CD14-positive monocyte (primary cell): ENCODE data around the gene MRPS24. TPM values are rescaled to one million over a fixed set of nuclear protein-coding genes. Genes with fewer than 3 reads are reported as not detected.

Experiments used
- DNase-seq, 3 donors: peaks; one replicate each; pipeline ENCODE4 v3.0.0-alpha.2; 2011 to 2022
- H2AFZ ChIP-seq: 2 replicates; pipeline ENCODE4 v1.6.0; 2012; ENCODE audit warnings: mild to moderate bottlenecking, low read depth, low read length, inconsistent platforms; ENCODE audit not compliant: insufficient read depth, poor library complexity, severe bottlenecking
- H3K27ac ChIP-seq, 2 donors: 1 replicate in 1 of 2; 2 replicates in 1 of 2; pipeline ENCODE4 v1.5.1; 2012 to 2013; ENCODE audit warnings: low read length in 2 of 2, control low read depth in 1 of 2, inconsistent platforms in 1 of 2, low read depth in 1 of 2, mild to moderate bottlenecking in 1 of 2
- H3K27me3 ChIP-seq, 2 donors: one replicate each; pipeline versions ENCODE4 v1.6.0 to v1.6.1; 2011 to 2013; ENCODE audit warnings: low read length in 2 of 2; ENCODE audit not compliant: control insufficient read depth in 2 of 2, insufficient read depth in 2 of 2
- H3K36me3 ChIP-seq, 2 donors: replicated peaks in 1 of 2; 1 replicate in 1 of 2; 2 replicates in 1 of 2; pipeline versions ENCODE4 v1.5.1 to v1.6.1; 2012 to 2013; ENCODE audit warnings: low read length in 2 of 2, control low read depth in 1 of 2, inconsistent platforms in 1 of 2, mild to moderate bottlenecking in 1 of 2; ENCODE audit not compliant: insufficient read depth in 2 of 2, control insufficient read depth in 1 of 2
- H3K4me1 ChIP-seq, 2 donors: 1 replicate in 1 of 2; 2 replicates in 1 of 2; pipeline versions ENCODE4 v1.5.1 to v1.6.1; 2012 to 2013; ENCODE audit warnings: low read length in 2 of 2, control low read depth in 1 of 2, inconsistent platforms in 1 of 2, mild to moderate bottlenecking in 1 of 2, moderate library complexity in 1 of 2; ENCODE audit not compliant: insufficient read depth in 2 of 2, control insufficient read depth in 1 of 2
- H3K4me2 ChIP-seq: replicated peaks from 2 replicates; pipeline ENCODE3; 2012; ENCODE audit warnings: low read length, moderate library complexity, mild to moderate bottlenecking; ENCODE audit not compliant: poor library complexity, severe bottlenecking; ENCODE audit errors: extremely low read depth
- H3K4me3 ChIP-seq, 3 experiments: fragments of 200-600 bp in 1 of 3; sonication (generic) in 1 of 3; replicated peaks in 1 of 3; 1 replicate in 2 of 3; 2 replicates in 1 of 3; pipeline ENCODE4 v1.5.1; 2011 to 2013; ENCODE audit warnings: low read length in 3 of 3, mild to moderate bottlenecking in 3 of 3, control low read depth in 2 of 3, low read depth in 2 of 3, inconsistent platforms in 1 of 3, moderate library complexity in 1 of 3
- H3K79me2 ChIP-seq: 2 replicates; pipeline ENCODE4 v1.6.0; 2012; ENCODE audit warnings: mild to moderate bottlenecking, control low read depth, inconsistent platforms, low read length, moderate library complexity; ENCODE audit not compliant: insufficient read depth
- H3K9ac ChIP-seq: 2 replicates; pipeline ENCODE4 v1.6.0; 2017; ENCODE audit warnings: low read length, mild to moderate bottlenecking; ENCODE audit not compliant: insufficient read depth, poor library complexity, severe bottlenecking
- H3K9me3 ChIP-seq, 2 donors: replicated peaks in 1 of 2; 1 replicate in 1 of 2; 2 replicates in 1 of 2; pipeline versions ENCODE4 v1.5.1 to v1.6.1; 2012 to 2013; ENCODE audit warnings: low read length in 2 of 2, control low read depth in 1 of 2; ENCODE audit not compliant: control insufficient read depth in 1 of 2, insufficient read depth in 1 of 2
- H4K20me1 ChIP-seq: 2 replicates; pipeline ENCODE4 v1.6.0; 2012; ENCODE audit warnings: mild to moderate bottlenecking, low read length, control low read depth, moderate library complexity; ENCODE audit not compliant: insufficient read depth
- H3K27ac Mint-ChIP-seq, 7 donors: one replicate each; pipeline ENCODE4 v1.8.0; 2020; ENCODE audit warnings: mild to moderate bottlenecking in 7 of 7, mixed read lengths in 7 of 7, moderate library complexity in 6 of 7, inconsistent platforms in 2 of 7
- H3K27me3 Mint-ChIP-seq, 3 donors: one replicate each; pipeline ENCODE4 v1.8.0; 2021 to 2022; ENCODE audit warnings: low read depth in 3 of 3, mild to moderate bottlenecking in 3 of 3, mixed read lengths in 3 of 3, moderate library complexity in 3 of 3, inconsistent platforms in 1 of 3
- H3K36me3 Mint-ChIP-seq, 2 donors: one replicate each; pipeline ENCODE4 v1.8.0; 2020; ENCODE audit warnings: mixed read lengths in 2 of 2, inconsistent platforms in 1 of 2, mild to moderate bottlenecking in 1 of 2
- H3K4me1 Mint-ChIP-seq: one replicate; pipeline ENCODE4 v1.8.0; 2020; ENCODE audit warnings: mild to moderate bottlenecking, mixed read lengths
- H3K4me3 Mint-ChIP-seq, 2 donors: one replicate each; pipeline ENCODE4 v1.8.0; 2020; ENCODE audit warnings: mild to moderate bottlenecking in 2 of 2, mixed read lengths in 2 of 2, moderate library complexity in 1 of 2
- H3K9me3 Mint-ChIP-seq, 7 donors: one replicate each; pipeline ENCODE4 v1.8.0; 2020 to 2022; ENCODE audit warnings: mixed read lengths in 7 of 7, mild to moderate bottlenecking in 6 of 7, moderate library complexity in 6 of 7, inconsistent platforms in 2 of 7
- WGBS: methylation state at CpG from one replicate; pipeline ENCODE4 v1.1.5; 2013; ENCODE audit warnings: missing lambda C conversion rate; ENCODE audit not compliant: insufficient coverage; 5-methylcytosine and 5-hydroxymethylcytosine counted together
- intact Hi-C, 2 donors: fragments of 100-400 bp; cut with micrococcal nuclease; formaldehyde crosslinking; loops; one replicate each; pipeline versions ENCODE4 v1.15.0 to v1.15.1; 2023
- polyA plus RNA-seq, 3 donors: library from polyadenylated mRNA; depleted of rRNA in 1 of 3; unstranded in 2 of 3; stranded (reverse) in 1 of 3; fragments of 300-500 nt in 2 of 3; fragments of >200 nt in 1 of 3; fragmentation: Illumina TruSeq in 2 of 3; gene quantifications; 1 replicate in 2 of 3; 2 replicates in 1 of 3; pipeline ENCODE4 v1.2.3, GENCODE V29; 2012 to 2021
- TF ChIP-seq, protein P1 (sequence below): fragments of 200-600 bp; IDR thresholded peaks from one replicate; pipeline ENCODE4 v1.8.0; 2022; ENCODE audit warnings: antibody characterized with exemption, mild to moderate bottlenecking

The MRPS24 gene
- polyA plus RNA-seq, 3 donors: 79.2 to 112 (median 112) TPM

DNA sequence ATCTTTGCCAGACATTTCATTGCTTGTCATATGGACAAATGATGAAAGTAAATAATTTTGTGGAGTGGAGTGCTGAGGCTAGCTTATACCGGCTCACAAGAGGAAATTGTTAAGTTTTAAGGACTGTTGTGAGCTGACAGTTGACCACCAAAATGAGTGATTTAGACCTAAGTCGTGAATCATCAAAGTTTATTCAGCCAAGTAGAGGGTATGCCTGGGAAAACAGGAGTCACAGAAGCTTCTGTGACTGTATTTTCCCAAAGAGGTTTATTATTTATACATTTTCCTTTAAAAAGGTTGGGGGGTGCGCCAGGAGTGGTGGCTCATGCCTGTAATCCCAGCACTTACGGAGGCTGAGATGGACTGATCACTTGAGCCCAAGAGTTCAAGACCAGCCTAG is 21.8 kb downstream of the MRPS24 start:
- H3K4me1 Mint-ChIP-seq: peaks cover 3% of the 10 kb centered on the region
- intact Hi-C loops: no loop called here

GRCh38 chr7:43844662-43845061 is 24.7 kb downstream of the MRPS24 start:
- H3K36me3 ChIP-seq: no peaks in the 10 kb centered on the region
- H3K4me1 Mint-ChIP-seq: no peaks in the 10 kb centered on the region
- H3K79me2 ChIP-seq: no peaks in the 10 kb centered on the region
- no peak overlapping the region for H3K4me3 ChIP-seq
- TF ChIP-seq, protein P1, sequence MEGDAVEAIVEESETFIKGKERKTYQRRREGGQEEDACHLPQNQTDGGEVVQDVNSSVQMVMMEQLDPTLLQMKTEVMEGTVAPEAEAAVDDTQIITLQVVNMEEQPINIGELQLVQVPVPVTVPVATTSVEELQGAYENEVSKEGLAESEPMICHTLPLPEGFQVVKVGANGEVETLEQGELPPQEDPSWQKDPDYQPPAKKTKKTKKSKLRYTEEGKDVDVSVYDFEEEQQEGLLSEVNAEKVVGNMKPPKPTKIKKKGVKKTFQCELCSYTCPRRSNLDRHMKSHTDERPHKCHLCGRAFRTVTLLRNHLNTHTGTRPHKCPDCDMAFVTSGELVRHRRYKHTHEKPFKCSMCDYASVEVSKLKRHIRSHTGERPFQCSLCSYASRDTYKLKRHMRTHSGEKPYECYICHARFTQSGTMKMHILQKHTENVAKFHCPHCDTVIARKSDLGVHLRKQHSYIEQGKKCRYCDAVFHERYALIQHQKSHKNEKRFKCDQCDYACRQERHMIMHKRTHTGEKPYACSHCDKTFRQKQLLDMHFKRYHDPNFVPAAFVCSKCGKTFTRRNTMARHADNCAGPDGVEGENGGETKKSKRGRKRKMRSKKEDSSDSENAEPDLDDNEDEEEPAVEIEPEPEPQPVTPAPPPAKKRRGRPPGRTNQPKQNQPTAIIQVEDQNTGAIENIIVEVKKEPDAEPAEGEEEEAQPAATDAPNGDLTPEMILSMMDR: no peak
- DNase-seq: peak in 1 of 3 donors; percentile 10
- H3K27ac Mint-ChIP-seq: no peak overlapping the region
- no peak overlapping the region for H3K27ac ChIP-seq
- no peaks in the 10 kb centered on the region for H3K4me1 ChIP-seq
- H3K9me3 Mint-ChIP-seq: no peaks in the 10 kb centered on the region
- intact Hi-C loops: no loop called here
- H3K4me3 Mint-ChIP-seq: no peak overlapping the region
- no peaks in the 10 kb centered on the region for H3K36me3 Mint-ChIP-seq
- no peaks in the 10 kb centered on the region for H4K20me1 ChIP-seq
- no peak overlapping the region for H2AFZ ChIP-seq
- no peaks in the 10 kb centered on the region for H3K9me3 ChIP-seq
- no peak overlapping the region for H3K9ac ChIP-seq
- peaks cover 14 to 29% (median 16%) of the 10 kb centered on the region in 3 donors for H3K27me3 Mint-ChIP-seq
- 80% methylated on average over 1 of the region's 2 CpGs for WGBS
- H3K4me2 ChIP-seq: no peak overlapping the region
- peaks cover 0 to 8% of the 10 kb centered on the region in 2 donors for H3K27me3 ChIP-seq

More for the DNA sequence above, 21.8 kb downstream of the MRPS24 start:
- H2AFZ ChIP-seq: no peak overlapping the region
- TF ChIP-seq, protein P1: no peak
- no peaks in the 10 kb centered on the region for H3K36me3 ChIP-seq
- no peak overlapping the region for H3K9ac ChIP-seq
- H3K4me3 Mint-ChIP-seq: no peak overlapping the region
- no peak overlapping the region for H3K27ac ChIP-seq
- no peaks in the 10 kb centered on the region for H3K9me3 ChIP-seq
- DNase-seq: no peak
- H3K4me1 ChIP-seq: no peaks in the 10 kb centered on the region
- H3K79me2 ChIP-seq: no peaks in the 10 kb centered on the region
- WGBS: 0% methylated on average over 1 of the region's 4 CpGs
- no peaks in the 10 kb centered on the region for H4K20me1 ChIP-seq
- no peak overlapping the region for H3K27ac Mint-ChIP-seq
- H3K4me2 ChIP-seq: no peak overlapping the region
- H3K27me3 Mint-ChIP-seq: peaks cover 21 to 24% (median 24%) of the 10 kb centered on the region in 3 donors
- peaks cover 0 to 4% (median 0%) of the 10 kb centered on the region in 7 donors for H3K9me3 Mint-ChIP-seq
- H3K36me3 Mint-ChIP-seq: no peaks in the 10 kb centered on the region
- H3K4me3 ChIP-seq: no peak overlapping the region
- H3K27me3 ChIP-seq: peaks cover 0 to 5% of the 10 kb centered on the region in 2 donors
